Trophoblast cell (in vitro differentiated cells and primary cell): ENCODE results near the gene UGT1A10.
"Not testable (repeated sequence)": the region's sequence is repeated elsewhere in the genome, so short reads cannot be mapped to it uniquely, and the experiment has no call there.

Source experiments
- DNase-seq, 2 donors: peaks; one replicate each; pipeline ENCODE4 v3.0.0-alpha.2; 2016
- H2AFZ ChIP-seq: 2 replicates; pipeline ENCODE4 v1.6.1; 2013; ENCODE audit warnings: low read length, moderate library complexity, mild to moderate bottlenecking; ENCODE audit not compliant: insufficient read depth, poor library complexity
- H2AK5ac ChIP-seq: 2 replicates; pipeline ENCODE4 v1.6.1; 2013; ENCODE audit warnings: mild to moderate bottlenecking, low read length
- H2BK120ac ChIP-seq: 2 replicates; pipeline ENCODE4 v1.6.1; 2013; ENCODE audit warnings: low read length, mild to moderate bottlenecking, moderate library complexity; ENCODE audit not compliant: insufficient read depth, poor library complexity
- H2BK12ac ChIP-seq: 2 replicates; pipeline ENCODE4 v1.6.1; 2013; ENCODE audit warnings: mild to moderate bottlenecking, low read length, moderate library complexity
- H2BK5ac ChIP-seq: 2 replicates; pipeline ENCODE4 v1.6.1; 2013; ENCODE audit warnings: low read length, low read depth, moderate library complexity, mild to moderate bottlenecking; ENCODE audit not compliant: poor library complexity
- H3K14ac ChIP-seq: 2 replicates; pipeline ENCODE4 v1.6.1; 2013; ENCODE audit warnings: mild to moderate bottlenecking, low read length
- H3K18ac ChIP-seq: 2 replicates; pipeline ENCODE4 v1.6.1; 2013; ENCODE audit warnings: mild to moderate bottlenecking, low read length
- H3K23ac ChIP-seq: 2 replicates; pipeline ENCODE4 v1.6.1; 2013; ENCODE audit warnings: low read length
- H3K27ac ChIP-seq: 2 replicates; pipeline ENCODE4 v1.5.1; 2013; ENCODE audit warnings: low read depth, mild to moderate bottlenecking, inconsistent platforms, low read length, moderate library complexity
- H3K27me3 ChIP-seq: 2 replicates; pipeline ENCODE4 v1.6.1; 2013; ENCODE audit warnings: inconsistent platforms, mild to moderate bottlenecking, low read length, moderate library complexity; ENCODE audit not compliant: insufficient read depth
- H3K36me3 ChIP-seq, 2 experiments: 1 replicate in 1 of 2; 2 replicates in 1 of 2; pipeline ENCODE4 v1.6.1; 2013; ENCODE audit warnings: low read length in 2 of 2, mild to moderate bottlenecking in 2 of 2, moderate library complexity in 1 of 2; ENCODE audit not compliant: insufficient read depth in 2 of 2, control insufficient read depth in 1 of 2
- H3K4ac ChIP-seq: 2 replicates; pipeline ENCODE4 v1.6.1; 2013; ENCODE audit warnings: low read depth, mild to moderate bottlenecking, low read length, moderate library complexity
- H3K4me1 ChIP-seq, 2 experiments: 1 replicate in 1 of 2; 2 replicates in 1 of 2; pipeline ENCODE4 v1.6.1; 2013; ENCODE audit warnings: low read length in 2 of 2, mild to moderate bottlenecking in 2 of 2, moderate library complexity in 1 of 2; ENCODE audit not compliant: insufficient read depth in 2 of 2, control insufficient read depth in 1 of 2
- H3K4me2 ChIP-seq: 2 replicates; pipeline ENCODE4 v1.6.1; 2013; ENCODE audit warnings: inconsistent platforms, mild to moderate bottlenecking, low read length, moderate library complexity
- H3K4me3 ChIP-seq: 2 replicates; pipeline ENCODE4 v1.5.1; 2013; ENCODE audit warnings: mild to moderate bottlenecking, low read depth, low read length, inconsistent platforms
- H3K79me1 ChIP-seq: one replicate; pipeline ENCODE4 v1.6.1; 2013; ENCODE audit warnings: low read length
- H3K79me2 ChIP-seq: 2 replicates; pipeline ENCODE4 v1.6.1; 2013; ENCODE audit warnings: low read length, mild to moderate bottlenecking; ENCODE audit not compliant: control insufficient read depth, insufficient read depth, poor library complexity
- H3K9ac ChIP-seq: 2 replicates; pipeline ENCODE4 v1.6.1; 2013; ENCODE audit warnings: mild to moderate bottlenecking, low read length
- H3K9me3 ChIP-seq: 2 replicates; pipeline ENCODE4 v1.6.1; 2013; ENCODE audit warnings: low read depth, mild to moderate bottlenecking, control low read depth, inconsistent platforms, low read length; ENCODE audit not compliant: insufficient read depth
- H4K12ac ChIP-seq: 2 replicates; pipeline ENCODE4 v1.6.1; 2013; ENCODE audit warnings: low read depth, mild to moderate bottlenecking, low read length, moderate library complexity
- H4K8ac ChIP-seq: 2 replicates; pipeline ENCODE4 v1.6.1; 2013; ENCODE audit warnings: low read depth, mild to moderate bottlenecking, low read length, moderate library complexity
- H4K91ac ChIP-seq: one replicate; pipeline ENCODE4 v1.6.1; 2013; ENCODE audit warnings: low read depth, mild to moderate bottlenecking, low read length, moderate library complexity
- WGBS: extraction: QIAGEN DNeasy Blood & Tissue Kit; methylation state at CpG from one replicate; pipeline ENCODE4 v1.1.7; 2013; ENCODE audit warnings: missing lambda C conversion rate; ENCODE audit not compliant: insufficient read length, insufficient coverage; ENCODE audit errors: extremely low coverage; 5-methylcytosine and 5-hydroxymethylcytosine counted together

Gene UGT1A10

DNA sequence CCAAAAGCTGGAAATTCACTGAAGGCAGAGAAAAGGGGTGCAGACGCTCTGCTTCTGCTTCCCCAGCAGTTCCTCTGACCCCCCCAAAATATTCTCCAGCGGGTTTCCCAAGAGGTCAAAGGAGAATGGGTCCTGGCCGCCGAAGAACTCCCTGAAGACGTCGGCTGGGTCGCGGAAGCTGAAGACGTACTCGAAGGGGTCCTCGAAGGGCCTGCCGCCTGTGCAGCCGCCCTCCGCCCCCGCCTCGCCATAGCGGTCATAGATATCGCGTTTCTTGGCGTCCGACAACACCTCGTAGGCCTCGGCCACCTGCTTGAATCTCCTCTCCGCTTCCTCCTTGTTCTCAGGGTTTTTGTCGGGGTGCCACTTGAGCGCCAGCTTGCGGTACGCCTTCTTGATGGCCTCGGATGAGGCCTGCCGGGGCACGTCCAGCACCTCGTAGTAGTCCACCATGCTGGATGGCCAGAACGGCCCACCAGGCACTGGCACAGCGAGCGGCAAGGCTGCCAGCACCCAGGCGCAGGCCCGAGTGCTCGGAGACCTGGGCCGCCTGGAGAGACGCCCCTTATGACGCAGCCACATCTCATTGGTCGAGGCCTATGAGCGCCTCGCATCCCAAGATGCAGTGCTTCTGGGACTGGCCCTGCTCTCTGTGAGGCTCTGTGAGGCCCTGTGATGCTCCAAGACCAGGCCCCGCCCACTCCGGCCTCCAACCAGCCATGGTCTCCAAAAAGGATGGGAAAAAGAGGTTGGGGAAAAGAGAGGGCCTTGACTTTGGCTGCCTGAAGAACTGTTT, 107.4 kb downstream of the UGT1A10 start:
- Histone ChIP-seq H2AFZ (no peak overlapping the region), H3K4me2 (no peak overlapping the region), H3K23ac (no peak overlapping the region), H3K27me3 (no peaks in the 10 kb centered on the region), H3K9ac (no peak overlapping the region), H4K8ac (no peak overlapping the region), H3K4ac (no peak overlapping the region), H2BK120ac (no peak overlapping the region), H4K12ac (no peak overlapping the region), H3K14ac (no peak overlapping the region), H3K36me3 (no peaks in the 10 kb centered on the region), H3K27ac (no peak overlapping the region), H3K4me3 (no peak overlapping the region), H4K91ac (no peak overlapping the region), H2AK5ac (no peak overlapping the region), H2BK12ac (no peak overlapping the region), H3K9me3 (peaks cover 9% of the 10 kb centered on the region), H3K18ac (no peak overlapping the region), H3K79me1 (no peaks in the 10 kb centered on the region), H3K79me2 (no peaks in the 10 kb centered on the region), H3K4me1 (no peaks in the 10 kb centered on the region), H2BK5ac (no peak overlapping the region)
- DNase-seq: no peak
- no CpG with 5 or more reads among the region's 46 CpGs for WGBS

- H2BK12ac ChIP-seq: no peak overlapping the region
- H3K14ac ChIP-seq: no peak overlapping the region
- no peaks in the 10 kb centered on the region for H3K79me1 ChIP-seq
- H3K4me2 ChIP-seq: no peak overlapping the region
- no peak overlapping the region for H2BK120ac ChIP-seq
- H3K18ac ChIP-seq: no peak overlapping the region
- no peaks in the 10 kb centered on the region for H3K36me3 ChIP-seq
- no peak overlapping the region for H4K8ac ChIP-seq
- no peak overlapping the region for H4K12ac ChIP-seq
- no peak overlapping the region for H2BK5ac ChIP-seq
- no peak overlapping the region for H3K23ac ChIP-seq
- no peak overlapping the region for H2AFZ ChIP-seq
- no peak overlapping the region for H4K91ac ChIP-seq
- peaks cover 10% of the 10 kb centered on the region for H3K9me3 ChIP-seq
- no peak overlapping the region for H3K27ac ChIP-seq
- no peak for DNase-seq
- no peaks in the 10 kb centered on the region for H3K27me3 ChIP-seq
- WGBS: no CpG with 5 or more reads among the region's 5 CpGs
- H3K79me2 ChIP-seq: no peaks in the 10 kb centered on the region
- no peak overlapping the region for H3K4me3 ChIP-seq
- H2AK5ac ChIP-seq: no peak overlapping the region
- H3K4me1 ChIP-seq: no peaks in the 10 kb centered on the region
- H3K4ac ChIP-seq: no peak overlapping the region
- H3K9ac ChIP-seq: no peak overlapping the region
These were observed 109.0 kb downstream of the UGT1A10 start for GRCh38 chr2:233745073-233745755.

DNA sequence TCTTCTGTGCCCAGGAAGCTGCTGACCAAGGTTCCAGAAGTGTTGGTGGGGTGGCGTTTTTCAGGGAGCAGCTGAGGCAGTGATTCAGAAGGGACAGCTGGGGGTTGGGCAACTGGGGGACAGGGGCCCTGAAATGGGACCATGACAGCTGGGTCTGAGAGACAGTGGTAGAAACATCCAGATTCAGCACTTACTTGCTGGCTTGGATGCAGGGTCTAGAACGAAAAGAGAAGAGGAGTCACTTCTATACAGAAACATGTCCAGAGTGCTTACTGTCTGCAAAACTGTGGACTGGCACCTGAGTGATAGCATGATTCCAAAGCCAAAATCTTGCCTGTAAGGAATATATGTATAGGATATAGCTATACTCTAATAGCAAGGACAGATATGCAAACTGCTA, 109.6 kb downstream of the UGT1A10 start:
- H2BK120ac ChIP-seq, H3K18ac ChIP-seq, H3K79me1 ChIP-seq, H3K4me2 ChIP-seq, H3K27me3 ChIP-seq, H3K4me3 ChIP-seq, H3K36me3 ChIP-seq, H3K23ac ChIP-seq, H3K14ac ChIP-seq, H3K4ac ChIP-seq, H4K8ac ChIP-seq, H3K79me2 ChIP-seq, H4K91ac ChIP-seq, H4K12ac ChIP-seq, H2AK5ac ChIP-seq, H2BK5ac ChIP-seq, DNase-seq, H2AFZ ChIP-seq, H2BK12ac ChIP-seq, H3K27ac ChIP-seq, H3K9ac ChIP-seq, H3K4me1 ChIP-seq: not testable (repeated sequence)
- WGBS: no CpG with 5 or more reads among the region's 2 CpGs
- H3K9me3 ChIP-seq: peaks cover 14% of the 10 kb centered on the region

DNA sequence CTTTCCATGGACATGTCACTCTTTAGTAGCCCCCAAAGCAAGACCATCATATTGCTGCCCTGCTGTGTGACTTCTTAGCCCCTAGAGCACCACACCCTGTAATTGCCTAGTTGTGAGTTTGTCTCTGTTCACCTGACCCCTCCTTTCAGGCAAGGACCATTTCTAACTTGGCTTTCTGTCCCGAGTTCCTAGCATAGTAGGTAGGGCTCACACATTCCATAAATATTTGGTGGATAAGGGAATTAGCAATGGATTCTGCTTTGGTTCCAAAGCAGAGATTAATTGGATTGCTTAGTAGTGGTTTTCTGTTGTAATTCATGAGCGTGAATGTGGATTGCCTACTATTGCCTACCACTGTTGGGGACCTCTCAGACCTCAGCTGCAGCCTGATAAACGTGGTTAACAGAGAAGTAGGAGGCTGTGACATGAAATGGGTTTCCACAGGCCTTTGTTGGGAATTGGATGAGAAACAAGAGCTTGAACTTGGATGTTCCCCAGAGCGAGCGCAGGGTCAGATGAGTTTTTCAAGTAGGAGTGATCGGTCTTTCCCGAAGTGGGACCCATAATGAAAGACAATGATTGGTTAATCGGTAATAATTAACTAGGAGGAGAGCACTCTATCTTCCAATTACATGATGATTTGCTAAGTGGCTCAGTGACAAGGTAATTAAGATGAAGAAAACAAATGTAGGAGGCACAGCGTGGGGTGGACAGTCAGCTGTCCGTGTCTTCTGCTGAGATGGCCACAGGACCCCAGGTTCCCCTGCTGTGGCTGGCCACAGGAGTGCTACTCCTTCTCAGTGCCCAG, 110.4 kb downstream of the UGT1A10 start:
- H3K9me3 ChIP-seq: peaks cover 15% of the 10 kb centered on the region
- H2BK12ac ChIP-seq: no peak overlapping the region
- H3K14ac ChIP-seq: no peak overlapping the region
- DNase-seq: no peak
- no peak overlapping the region for H3K27ac ChIP-seq
- H3K4me2 ChIP-seq: no peak overlapping the region
- no peaks in the 10 kb centered on the region for H3K79me1 ChIP-seq
- H2BK5ac ChIP-seq: no peak overlapping the region
- no peak overlapping the region for H4K12ac ChIP-seq
- no peak overlapping the region for H2AK5ac ChIP-seq
- H3K4ac ChIP-seq: no peak overlapping the region
- H3K18ac ChIP-seq: no peak overlapping the region
- H3K23ac ChIP-seq: no peak overlapping the region
- H3K4me3 ChIP-seq: no peak overlapping the region
- WGBS: no CpG with 5 or more reads among the region's 10 CpGs
- H3K27me3 ChIP-seq: no peaks in the 10 kb centered on the region
- H3K36me3 ChIP-seq: no peaks in the 10 kb centered on the region
- H3K4me1 ChIP-seq: no peaks in the 10 kb centered on the region
- H3K79me2 ChIP-seq: no peaks in the 10 kb centered on the region
- no peak overlapping the region for H2AFZ ChIP-seq
- H4K91ac ChIP-seq: no peak overlapping the region
- no peak overlapping the region for H4K8ac ChIP-seq
- no peak overlapping the region for H2BK120ac ChIP-seq
- H3K9ac ChIP-seq: no peak overlapping the region
